PC-9 (cell line): ENCODE data around the gene IVD.

Experiments used
- CTCF ChIP-seq: fragments of 200-600 bp; sonication (generic); conservative IDR thresholded peaks from 2 replicates; pipeline ENCODE4 v1.6.1; 2017; ENCODE audit warnings: mixed run types, antibody characterized with exemption, mild to moderate bottlenecking, moderate library complexity
- EZH2 ChIP-seq: fragments of 200-600 bp; sonication (generic); IDR thresholded peaks from 2 replicates; pipeline ENCODE4 v1.8.0; 2017; ENCODE audit warnings: antibody characterized with exemption, low read depth

GRCh38 chr15:40379374-40379773, 26.2 kb upstream of the IVD start:
- TF ChIP-seq CTCF (no peak), EZH2 (no peak)
